IMR-90 (cell line): ENCODE measurements around the gene TCP11L1. TPM values are rescaled to one million over a fixed set of nuclear protein-coding genes. Genes with fewer than 3 reads are reported as not detected.

Source experiments
- ATAC-seq: fragments of 200-7000 bp; cut with Tn5 transposase; 2 replicates; pipeline ENCODE4 v1.9.1; 2020; ENCODE audit warnings: low read depth, mild to moderate bottlenecking, moderate library complexity
- BruUV-seq: library from RNA; stranded (reverse); fragments of 400-500 nt; replicated peaks from 2 replicates; lab custom pipeline; 2021; lab: Mats Ljungman, UMichigan
- CTCF ChIA-PET: fragments of 300-600 bp; formaldehyde crosslinking; extraction: SDS; loops from one replicate; lab custom pipeline; 2021; ENCODE audit warnings: antibody characterized with exemption; lab: Yijun Ruan, JAX
- POLR2A ChIA-PET: fragments of 300-600 bp; sonication (Branson Sonifier 250); formaldehyde crosslinking; loops from one replicate; lab custom pipeline; 2022; ENCODE audit warnings: antibody characterized with exemption; ENCODE audit not compliant: unreplicated experiment; lab: Charles Lee
- DNase-seq: peaks from one replicate; pipeline ENCODE4 v3.0.0; 2013
- H2AFZ ChIP-seq: replicated peaks from 2 replicates; pipeline ENCODE3; 2013; ENCODE audit warnings: low read length, mild to moderate bottlenecking; ENCODE audit not compliant: poor library complexity
- H2AK5ac ChIP-seq: 2 replicates; pipeline ENCODE4 v1.6.1; 2013; ENCODE audit warnings: low read depth, low read length, inconsistent platforms
- H2AK9ac ChIP-seq: replicated peaks from 2 replicates; pipeline ENCODE3; 2013; ENCODE audit warnings: mild to moderate bottlenecking, low read depth, low read length, moderate library complexity; ENCODE audit not compliant: poor library complexity
- H2BK120ac ChIP-seq: 2 replicates; pipeline ENCODE4 v1.6.1; 2013; ENCODE audit warnings: low read depth, low read length, inconsistent platforms
- H2BK15ac ChIP-seq: 3 replicates; pipeline ENCODE4 v1.6.1; 2013; ENCODE audit warnings: low read depth, low read length, inconsistent platforms
- H2BK20ac ChIP-seq: 2 replicates; pipeline ENCODE4 v1.6.1; 2013; ENCODE audit warnings: low read depth, mild to moderate bottlenecking, inconsistent platforms, low read length, moderate library complexity
- H2BK5ac ChIP-seq: 2 replicates; pipeline ENCODE4 v1.6.1; 2013; ENCODE audit warnings: mild to moderate bottlenecking, low read depth, low read length, inconsistent platforms; ENCODE audit not compliant: poor library complexity, severe bottlenecking
- H3K14ac ChIP-seq: replicated peaks from 2 replicates; pipeline ENCODE4 v1.6.1; 2013; ENCODE audit warnings: low read depth, low read length, inconsistent platforms
- H3K18ac ChIP-seq: 2 replicates; pipeline ENCODE4 v1.6.1; 2013; ENCODE audit warnings: low read depth, low read length, control low read depth
- H3K23ac ChIP-seq: 2 replicates; pipeline ENCODE4 v1.6.1; 2013; ENCODE audit warnings: low read depth, low read length, inconsistent platforms
- H3K27ac ChIP-seq: 2 replicates; pipeline ENCODE4 v1.5.1; 2013; ENCODE audit warnings: mild to moderate bottlenecking, control low read depth, low read length; ENCODE audit not compliant: insufficient read depth
- H3K27me3 ChIP-seq: 2 replicates; pipeline ENCODE4 v1.6.1; 2013; ENCODE audit warnings: low read length; ENCODE audit not compliant: control insufficient read depth, insufficient read depth
- H3K36me3 ChIP-seq: 2 replicates; pipeline ENCODE4 v1.6.1; 2013; ENCODE audit warnings: low read length, mixed read lengths; ENCODE audit not compliant: control insufficient read depth, insufficient read depth
- H3K4ac ChIP-seq: 2 replicates; pipeline ENCODE4 v1.6.1; 2013; ENCODE audit warnings: low read depth, low read length, inconsistent platforms
- H3K4me1 ChIP-seq: 2 replicates; pipeline ENCODE4 v1.6.1; 2013; ENCODE audit warnings: low read length, mixed read lengths; ENCODE audit not compliant: control insufficient read depth, insufficient read depth
- H3K4me2 ChIP-seq: 2 replicates; pipeline ENCODE4 v1.6.1; 2013; ENCODE audit warnings: low read depth, mild to moderate bottlenecking, control low read depth, low read length, moderate library complexity
- H3K4me3 ChIP-seq: 2 replicates; pipeline ENCODE4 v1.5.1; 2013; ENCODE audit warnings: low read depth, mild to moderate bottlenecking, control low read depth, low read length, moderate library complexity; ENCODE audit not compliant: insufficient read depth
- H3K56ac ChIP-seq: 2 replicates; pipeline ENCODE4 v1.6.1; 2013; ENCODE audit warnings: low read length, inconsistent platforms; ENCODE audit not compliant: insufficient read depth; ENCODE audit errors: extremely low read depth
- H3K79me1 ChIP-seq, 2 experiments: 2 replicates each; pipeline ENCODE4 v1.6.1; 2013; ENCODE audit warnings: low read length in 2 of 2, inconsistent platforms in 1 of 2, low read depth in 1 of 2
- H3K9ac ChIP-seq: 2 replicates; pipeline ENCODE4 v1.6.1; 2013; ENCODE audit warnings: low read depth, low read length, control low read depth
- H3K9me1 ChIP-seq: 2 replicates; pipeline ENCODE4 v1.6.1; 2013; ENCODE audit warnings: low read length, inconsistent platforms; ENCODE audit not compliant: insufficient read depth
- H3K9me3 ChIP-seq: 2 replicates; pipeline ENCODE4 v1.6.1; 2013; ENCODE audit warnings: low read length; ENCODE audit not compliant: control insufficient read depth, insufficient read depth
- H4K20me1 ChIP-seq: 2 replicates; pipeline ENCODE4 v1.6.1; 2013; ENCODE audit warnings: low read length, inconsistent platforms; ENCODE audit not compliant: insufficient read depth
- H4K5ac ChIP-seq: 2 replicates; pipeline ENCODE4 v1.6.1; 2013; ENCODE audit warnings: mild to moderate bottlenecking, low read depth, low read length, control low read depth
- H4K8ac ChIP-seq, 2 experiments: 2 replicates each; pipeline ENCODE4 v1.6.1; 2013; ENCODE audit warnings: low read depth in 2 of 2, low read length in 2 of 2, control low read depth in 1 of 2, inconsistent platforms in 1 of 2
- H4K91ac ChIP-seq: 2 replicates; pipeline ENCODE4 v1.6.1; 2013; ENCODE audit warnings: low read depth, low read length, inconsistent platforms; ENCODE audit not compliant: insufficient read depth
- BHLHE40 ChIP-seq: fragments of 150-350 bp; IDR thresholded peaks from 2 replicates; pipeline ENCODE4 v1.6.1; 2016; ENCODE audit warnings: mild to moderate bottlenecking, low read depth, low read length
- CEBPB ChIP-seq: IDR thresholded peaks from 2 replicates; pipeline ENCODE4 v1.6.1; 2012; ENCODE audit warnings: low read depth, low read length, improper control_type of control experiment
- CHD1 ChIP-seq: IDR thresholded peaks from 2 replicates; pipeline ENCODE4 v1.6.1; 2012; ENCODE audit warnings: low read depth, low read length, improper control_type of control experiment
- CTCF ChIP-seq: conservative IDR thresholded peaks from 2 replicates; pipeline ENCODE4 v1.5.1; 2012; ENCODE audit warnings: mild to moderate bottlenecking, low read depth, low read length, improper control_type of control experiment
- ELK1 ChIP-seq: fragments of 150-350 bp; IDR thresholded peaks from 2 replicates; pipeline ENCODE4 v1.6.1; 2016; ENCODE audit warnings: low read depth, mild to moderate bottlenecking, low read length, moderate library complexity, borderline replicate concordance
- FOS ChIP-seq: fragments of 150-350 bp; IDR thresholded peaks from 2 replicates; pipeline ENCODE4 v1.6.1; 2016; ENCODE audit warnings: low read depth, low read length
- MAFK ChIP-seq: IDR thresholded peaks from 2 replicates; pipeline ENCODE4 v1.6.1; 2012; ENCODE audit warnings: low read depth, low read length, improper control_type of control experiment
- MAZ ChIP-seq: IDR thresholded peaks from 2 replicates; pipeline ENCODE4 v1.6.1; 2012; ENCODE audit warnings: low read depth, mild to moderate bottlenecking, low read length, improper control_type of control experiment, moderate library complexity, borderline replicate concordance
- MXI1 ChIP-seq: IDR thresholded peaks from 2 replicates; pipeline ENCODE4 v1.6.1; 2012; ENCODE audit warnings: low read depth, mild to moderate bottlenecking, low read length, moderate library complexity, borderline replicate concordance
- NFE2L2 ChIP-seq: fragments of 150-350 bp; IDR thresholded peaks from 2 replicates; pipeline ENCODE4 v1.6.1; 2016; ENCODE audit warnings: low read depth, mild to moderate bottlenecking, low read length
- POLR2A ChIP-seq: IDR thresholded peaks from 2 replicates; pipeline ENCODE4 v1.6.1; 2012; ENCODE audit warnings: mild to moderate bottlenecking, low read depth, low read length
- RAD21 ChIP-seq: IDR thresholded peaks from 2 replicates; pipeline ENCODE4 v1.6.1; 2012; ENCODE audit warnings: low read length, improper control_type of control experiment
- RCOR1 ChIP-seq: IDR thresholded peaks from 2 replicates; pipeline ENCODE4 v1.6.1; 2012; ENCODE audit warnings: mild to moderate bottlenecking, low read length, improper control_type of control experiment; ENCODE audit not compliant: insufficient replicate concordance
- RFX5 ChIP-seq: IDR thresholded peaks from 2 replicates; pipeline ENCODE4 v1.8.0; 2012; ENCODE audit warnings: low read depth, mild to moderate bottlenecking, low read length, moderate library complexity
- SMC3 ChIP-seq: fragments of 150-350 bp; IDR thresholded peaks from 2 replicates; pipeline ENCODE4 v1.6.1; 2016; ENCODE audit warnings: low read depth, mild to moderate bottlenecking, antibody characterized with exemption, low read length, moderate library complexity
- USF2 ChIP-seq: fragments of 150-350 bp; IDR thresholded peaks from 2 replicates; pipeline ENCODE4 v1.6.1; 2017; ENCODE audit warnings: mild to moderate bottlenecking, antibody characterized with exemption, low read length, low read depth
- WGBS, 2 experiments: methylation state at CpG; one replicate each; pipeline versions ENCODE4 v1.1.5 to v1.1.7; 2013; ENCODE audit warnings: missing lambda C conversion rate in 2 of 2; ENCODE audit not compliant: insufficient read length in 1 of 2; ENCODE audit errors: extremely low coverage in 2 of 2; 5-methylcytosine and 5-hydroxymethylcytosine counted together
- dilution Hi-C: fragments of 300-500 bp; cut with HindIII; formaldehyde crosslinking; loops from one replicate; pipeline ENCODE4 v1.14.3; 2018; ENCODE audit warnings: low sequenced_read_pairs; ENCODE audit not compliant: unreplicated experiment
- in situ Hi-C: fragments of 300-500 bp; cut with MboI; formaldehyde crosslinking; loops from 3 replicates; pipeline ENCODE4 v1.14.3; 2019; ENCODE audit warnings: low sequenced_read_pairs, inconsistent platforms, mixed read lengths
- intact Hi-C: fragments of 100-400 bp; cut with micrococcal nuclease; formaldehyde crosslinking; loops from 2 replicates; pipeline ENCODE4 v1.10.0; 2022
- polyA plus RNA-seq, 3 experiments: library from polyadenylated mRNA; depleted of rRNA; stranded (reverse); fragments of >200 nt; gene quantifications; 2 replicates each; pipeline ENCODE4 v1.2.3, GENCODE V29; 2012; ENCODE audit warnings: low replicate concordance in 1 of 3
- total RNA-seq: library from RNA; depleted of rRNA; stranded (reverse); fragments of >200 nt; gene quantifications from 2 replicates; pipeline ENCODE4 v1.2.3, GENCODE V29; 2012

The TCP11L1 gene
- total and polyA plus RNA-seq, 2 of the 4 experiments (the other 2 are of a cell fraction) = 13.9 to 17.4 TPM

GRCh38 chr11:33064866-33065265, 25.5 kb downstream of the TCP11L1 start:
- Histone ChIP-seq H2BK120ac (no peak overlapping the region), H4K8ac (no peak overlapping the region), H3K4me2 (no peak overlapping the region), H2BK15ac (no peak overlapping the region), H3K4me1 (peaks cover 7% of the 10 kb centered on the region; the same call in 1 of the 2 replicates), H3K79me1 (peaks cover 0 to 12% of the 10 kb centered on the region in 2 experiments; a peak in 2 of 4 replicates), H3K4ac (no peak overlapping the region; the same call in 1 of the 2 replicates), H4K91ac (no peak overlapping the region), H3K9me3 (no peaks in the 10 kb centered on the region), H3K36me3 (peaks cover 39% of the 10 kb centered on the region), H3K27me3 (no peaks in the 10 kb centered on the region), H4K5ac (no peak overlapping the region), H3K56ac (no peak overlapping the region), H3K23ac (no peak overlapping the region), H3K9ac (no peak overlapping the region), H2AK9ac (no peak overlapping the region), H2BK5ac (no peak overlapping the region), H4K20me1 (no peaks in the 10 kb centered on the region), H3K9me1 (0 out of 2 replicates have a peak, but pooled peaks cover 16% of the 10 kb centered on the region), H2AK5ac (no peak overlapping the region), H3K18ac (no peak overlapping the region), H2BK20ac (no peak overlapping the region), H2AFZ (no peak overlapping the region), H3K14ac (no peak overlapping the region), H3K4me3 (no peak overlapping the region), H3K27ac (no peak overlapping the region)
- CTCF ChIA-PET = interaction anchor here (0.7 to 2.6 kb wide), 8 partner anchors 13 to 256 kb away, joined by 3 to 16 read pairs (median 5); no protein-coding TSS in a partner anchor
- intact Hi-C loops (loop anchor here (1.0 to 5.0 kb wide), 3 partner anchors 105 to 256 kb away; partner anchors contain the start of gene QSER1), dilution Hi-C loops (no loop called here), in situ Hi-C loops (loop anchor here (5.0 to 25.0 kb wide), 3 partner anchors 108 to 478 kb away; partner anchors contain the start of genes EIF3M and PRRG4)
- no peak for DNase-seq
- ATAC-seq = no peak
- POLR2A ChIA-PET = no interaction called here
- no TSS peak for BruUV-seq
- TF ChIP-seq CTCF = no peak
- TF ChIP-seq NFE2L2 = no peak
- TF ChIP-seq RFX5 = no peak
- no peak for TF ChIP-seq POLR2A
- TF ChIP-seq MAZ = no peak
- TF ChIP-seq CHD1 = no peak
- TF ChIP-seq MXI1 = no peak
- no peak for TF ChIP-seq RCOR1
- TF ChIP-seq ELK1 = no peak
- TF ChIP-seq RAD21 = no peak
- no peak for TF ChIP-seq SMC3
- no peak for TF ChIP-seq CEBPB
- TF ChIP-seq BHLHE40 = no peak
- no peak for TF ChIP-seq FOS
- TF ChIP-seq USF2 = no peak
- no peak for TF ChIP-seq MAFK
- no CpG with 5 or more reads among the region's 5 CpGs for WGBS, 2 experiments
